IPS-18a (cell line): ENCODE results near the gene CD300A.
A peak's percentile ranks its signal among the peaks of the same experiment; 100 is the strongest.

Experiments
- H3K27ac ChIP-seq: one replicate; pipeline ENCODE4 v1.5.1; 2013; ENCODE audit warnings: low read length
- H3K27me3 ChIP-seq: one replicate; pipeline ENCODE4 v1.6.1; 2013; ENCODE audit warnings: mild to moderate bottlenecking, low read length; ENCODE audit not compliant: control insufficient read depth, insufficient read depth
- H3K36me3 ChIP-seq: one replicate; pipeline ENCODE4 v1.6.1; 2013; ENCODE audit warnings: low read depth, low read length; ENCODE audit not compliant: control insufficient read depth
- H3K4me1 ChIP-seq: one replicate; pipeline ENCODE4 v1.6.1; 2013; ENCODE audit warnings: low read depth, low read length; ENCODE audit not compliant: control insufficient read depth
- H3K4me3 ChIP-seq: one replicate; pipeline ENCODE4 v1.5.1; 2013; ENCODE audit warnings: low read length
- H3K9ac ChIP-seq: one replicate; pipeline ENCODE4 v1.6.1; 2013; ENCODE audit warnings: mild to moderate bottlenecking, low read length, moderate library complexity
- H3K9me3 ChIP-seq: one replicate; pipeline ENCODE4 v1.6.1; 2013; ENCODE audit warnings: low read depth, low read length; ENCODE audit not compliant: control insufficient read depth

CD300A gene

GRCh38 chr17:74459622-74460021, 6.8 kb upstream of the CD300A start:
- Histone ChIP-seq H3K4me1 (peaks cover 21% of the 10 kb centered on the region), H3K27ac (no peak overlapping the region), H3K9ac (no peak overlapping the region), H3K4me3 (no peak overlapping the region), H3K27me3 (no peaks in the 10 kb centered on the region), H3K9me3 (no peaks in the 10 kb centered on the region), H3K36me3 (no peaks in the 10 kb centered on the region)

GRCh38 chr17:74460241-74460640, 6.2 kb upstream of the CD300A start:
- Histone ChIP-seq H3K4me1 (peaks cover 14% of the 10 kb centered on the region), H3K4me3 (no peak overlapping the region), H3K27me3 (no peaks in the 10 kb centered on the region), H3K9ac (no peak overlapping the region), H3K36me3 (no peaks in the 10 kb centered on the region), H3K9me3 (no peaks in the 10 kb centered on the region), H3K27ac (no peak overlapping the region)

GRCh38 chr17:74460996-74461395, 5.4 kb upstream of the CD300A start:
- Histone ChIP-seq H3K9me3 (no peaks in the 10 kb centered on the region), H3K27me3 (no peaks in the 10 kb centered on the region), H3K36me3 (no peaks in the 10 kb centered on the region), H3K27ac (no peak overlapping the region), H3K4me1 (peaks cover 9% of the 10 kb centered on the region), H3K9ac (no peak overlapping the region), H3K4me3 (no peak overlapping the region)

- Histone ChIP-seq H3K9ac (no peak overlapping the region), H3K9me3 (no peaks in the 10 kb centered on the region), H3K27me3 (no peaks in the 10 kb centered on the region), H3K27ac (no peak overlapping the region), H3K4me1 (peaks cover 6% of the 10 kb centered on the region), H3K4me3 (no peak overlapping the region), H3K36me3 (no peaks in the 10 kb centered on the region)
Measured at GRCh38 chr17:74461611-74462010, 4.8 kb upstream of the CD300A start.

DNA sequence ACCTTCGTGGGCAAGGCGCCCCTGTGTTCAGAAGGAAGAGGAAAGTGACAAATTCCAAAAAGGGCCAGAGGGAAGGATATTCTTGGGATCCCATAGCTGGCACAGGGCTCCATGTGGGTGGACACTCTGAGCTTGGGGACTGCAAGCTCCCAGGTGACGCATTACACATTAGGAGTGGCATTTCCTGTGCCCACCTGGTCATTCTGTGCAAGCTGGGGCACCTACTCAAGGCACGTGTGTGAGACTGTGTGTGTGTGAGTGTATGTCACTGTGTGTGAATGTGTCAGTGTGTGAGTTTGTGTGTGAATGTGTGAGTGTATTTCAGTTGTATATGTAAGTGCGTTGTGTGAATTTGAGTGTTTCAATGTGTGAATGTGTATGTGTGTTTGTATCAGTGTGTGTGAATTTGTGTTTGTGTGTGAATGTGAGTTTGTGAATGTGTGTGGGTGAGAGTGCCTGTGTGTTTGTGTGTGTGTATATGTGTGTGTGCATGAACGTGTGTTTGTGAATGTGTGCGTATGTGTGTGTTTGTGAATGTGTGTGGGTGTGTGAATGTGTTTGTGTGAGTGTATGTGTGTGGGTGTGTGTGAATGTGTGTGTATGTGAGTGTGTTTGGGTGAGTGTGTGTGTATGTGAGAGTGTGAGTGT, 1.6 kb upstream of the CD300A start:
- Histone ChIP-seq H3K4me1 (peaks cover 6% of the 10 kb centered on the region), H3K4me3 (no peak overlapping the region), H3K27me3 (peaks cover 6% of the 10 kb centered on the region), H3K36me3 (no peaks in the 10 kb centered on the region), H3K9ac (no peak overlapping the region), H3K9me3 (no peaks in the 10 kb centered on the region), H3K27ac (no peak overlapping the region)

DNA sequence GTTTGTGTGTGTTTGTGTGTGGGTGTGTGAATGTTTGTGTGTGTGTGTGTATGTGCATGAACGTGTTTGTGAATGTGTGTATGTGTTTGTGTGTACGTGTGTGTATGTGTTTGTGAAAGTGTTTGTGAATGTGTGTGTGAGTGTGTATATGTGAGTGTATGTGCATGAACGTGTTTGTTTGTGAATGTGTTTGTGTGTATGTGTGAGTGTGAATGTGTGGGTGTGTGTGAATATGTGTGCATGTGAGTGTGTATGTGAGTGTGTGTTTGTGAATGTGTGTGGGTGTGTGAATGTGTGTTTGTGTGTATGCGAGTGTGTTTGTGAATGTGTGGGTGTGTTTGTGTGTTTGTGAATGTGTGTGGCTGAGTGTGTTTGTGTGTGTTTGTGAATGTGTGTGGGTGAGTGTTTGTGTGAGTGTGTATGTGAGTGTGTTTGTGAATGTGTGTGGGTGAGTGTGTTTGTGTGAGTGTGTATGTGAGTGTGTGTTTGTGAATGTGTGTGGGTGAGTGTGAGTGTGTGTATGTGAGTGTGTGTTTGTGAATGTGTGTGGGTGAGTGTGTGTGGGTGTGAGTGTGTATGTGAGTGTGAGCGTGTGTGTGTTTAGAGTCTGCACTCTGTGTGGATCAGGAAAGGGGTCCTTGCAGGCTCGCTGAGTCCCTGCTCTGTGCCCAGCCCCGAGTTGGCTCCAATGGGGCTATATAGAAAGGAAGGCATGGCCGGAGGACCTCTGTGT, 890 bp upstream of the CD300A start:
- H3K27me3 ChIP-seq: peaks cover 6% of the 10 kb centered on the region
- peaks cover 6% of the 10 kb centered on the region for H3K4me1 ChIP-seq
- no peak overlapping the region for H3K9ac ChIP-seq
- no peak overlapping the region for H3K27ac ChIP-seq
- no peaks in the 10 kb centered on the region for H3K9me3 ChIP-seq
- no peak overlapping the region for H3K4me3 ChIP-seq
- no peaks in the 10 kb centered on the region for H3K36me3 ChIP-seq

GRCh38 chr17:74466828-74467184, 372 bp downstream of the CD300A start:
- no peak overlapping the region for H3K27ac ChIP-seq
- no peak overlapping the region for H3K9ac ChIP-seq
- no peak overlapping the region for H3K4me3 ChIP-seq

GRCh38 chr17:74467221-74467951, 952 bp downstream of the CD300A start:
- no peak overlapping the region for H3K27ac ChIP-seq
- no peaks in the 10 kb centered on the region for H3K9me3 ChIP-seq
- no peaks in the 10 kb centered on the region for H3K36me3 ChIP-seq
- H3K4me3 ChIP-seq: peak overlapping the region; percentile 15
- H3K4me1 ChIP-seq: peaks cover 6% of the 10 kb centered on the region
- H3K27me3 ChIP-seq: peaks cover 6% of the 10 kb centered on the region
- H3K9ac ChIP-seq: no peak overlapping the region

More at GRCh38 chr17:74466828-74467184, 372 bp downstream of the CD300A start:
- Histone ChIP-seq H3K9me3 (no peaks in the 10 kb centered on the region), H3K4me1 (peaks cover 6% of the 10 kb centered on the region), H3K27me3 (peaks cover 6% of the 10 kb centered on the region), H3K36me3 (no peaks in the 10 kb centered on the region)

DNA sequence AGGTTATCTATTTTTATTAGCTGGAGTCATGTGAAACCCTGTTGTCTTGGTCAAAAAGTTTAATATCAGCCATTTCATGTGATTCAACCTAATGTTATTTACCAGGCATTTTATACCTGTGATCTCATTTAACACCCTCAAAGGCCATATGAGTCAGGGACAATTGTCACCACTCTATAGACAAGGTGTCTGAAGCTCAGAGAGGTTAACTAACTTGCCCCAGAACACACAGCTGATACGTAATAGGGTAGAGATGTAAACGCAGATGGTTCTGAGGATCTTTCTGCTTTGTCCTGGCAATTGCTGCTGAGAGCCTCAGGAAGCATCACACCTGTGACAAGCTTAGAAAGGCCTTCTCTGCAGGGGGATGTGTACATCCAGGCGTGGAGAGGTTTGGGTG, 4.9 kb downstream of the CD300A start:
- H3K9me3 ChIP-seq: no peaks in the 10 kb centered on the region
- H3K9ac ChIP-seq: no peak overlapping the region
- no peak overlapping the region for H3K27ac ChIP-seq
- no peak overlapping the region for H3K4me3 ChIP-seq
- H3K36me3 ChIP-seq: no peaks in the 10 kb centered on the region
- peaks cover 6% of the 10 kb centered on the region for H3K27me3 ChIP-seq
- H3K4me1 ChIP-seq: peaks cover 6% of the 10 kb centered on the region

DNA sequence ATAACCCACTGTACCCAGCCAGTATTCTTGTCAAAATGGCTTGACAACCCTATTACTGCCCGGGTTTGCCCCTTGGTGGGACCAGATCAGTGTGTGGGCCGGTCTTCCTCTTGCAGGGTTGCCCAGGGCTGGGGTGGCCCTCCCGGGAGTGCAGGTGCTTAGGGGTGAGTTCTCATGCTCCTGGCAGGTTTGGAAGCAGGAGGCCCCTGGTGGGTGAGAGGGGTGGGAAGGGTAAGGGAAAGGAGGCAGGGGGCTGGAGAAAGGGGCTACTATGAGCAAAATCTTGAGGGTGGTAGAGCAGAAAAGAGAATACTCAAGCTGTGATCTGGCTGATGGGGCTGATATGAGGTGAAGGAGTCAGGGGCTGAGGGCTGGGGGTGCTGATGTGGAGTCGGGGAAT, 6.5 kb downstream of the CD300A start:
- Histone ChIP-seq H3K27me3 (no peaks in the 10 kb centered on the region), H3K27ac (no peak overlapping the region), H3K36me3 (no peaks in the 10 kb centered on the region), H3K9me3 (no peaks in the 10 kb centered on the region), H3K9ac (no peak overlapping the region), H3K4me1 (no peaks in the 10 kb centered on the region), H3K4me3 (no peak overlapping the region)

DNA sequence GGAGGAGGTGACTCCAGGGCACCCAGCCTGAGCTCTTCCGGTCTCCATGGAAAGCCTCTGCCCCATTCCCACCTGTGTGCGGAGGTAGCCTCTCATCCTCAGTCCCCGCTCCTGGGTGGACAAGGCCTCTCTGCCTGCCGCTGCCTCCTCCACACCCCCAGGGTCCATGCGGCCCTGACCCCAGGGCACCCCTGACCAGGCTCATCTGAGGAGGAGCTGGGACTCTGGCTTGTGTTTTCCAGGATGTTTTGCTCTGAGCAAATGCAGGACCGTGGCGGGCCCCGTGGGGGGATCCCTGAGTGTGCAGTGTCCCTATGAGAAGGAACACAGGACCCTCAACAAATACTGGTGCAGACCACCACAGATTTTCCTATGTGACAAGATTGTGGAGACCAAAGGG, 6.9 kb downstream of the CD300A start:
- no peak overlapping the region for H3K9ac ChIP-seq
- no peak overlapping the region for H3K27ac ChIP-seq

More for the DNA sequence above, 6.9 kb downstream of the CD300A start:
- Histone ChIP-seq H3K27me3 (no peaks in the 10 kb centered on the region), H3K4me3 (no peak overlapping the region), H3K9me3 (no peaks in the 10 kb centered on the region), H3K4me1 (no peaks in the 10 kb centered on the region), H3K36me3 (no peaks in the 10 kb centered on the region)
